ENCODE data around the gene PPID.
"Not testable (repeated sequence)": the region's sequence is repeated elsewhere in the genome, so short reads cannot be mapped to it uniquely, and the experiment has no call there.

The PPID gene

GRCh38 chr4:158729716-158730559 lies 6.7 kb upstream of the PPID start:
- DNase-seq (ENCODE audit: low spot score): peak; percentile 81

- no peak for DNase-seq (ENCODE audit: low spot score)
These were observed 5.0 kb upstream of the PPID start for GRCh38 chr4:158728236-158728635.

GRCh38 chr4:158726633-158727032 lies 3.4 kb upstream of the PPID start:
- DNase-seq (ENCODE audit: low spot score): no peak

DNA sequence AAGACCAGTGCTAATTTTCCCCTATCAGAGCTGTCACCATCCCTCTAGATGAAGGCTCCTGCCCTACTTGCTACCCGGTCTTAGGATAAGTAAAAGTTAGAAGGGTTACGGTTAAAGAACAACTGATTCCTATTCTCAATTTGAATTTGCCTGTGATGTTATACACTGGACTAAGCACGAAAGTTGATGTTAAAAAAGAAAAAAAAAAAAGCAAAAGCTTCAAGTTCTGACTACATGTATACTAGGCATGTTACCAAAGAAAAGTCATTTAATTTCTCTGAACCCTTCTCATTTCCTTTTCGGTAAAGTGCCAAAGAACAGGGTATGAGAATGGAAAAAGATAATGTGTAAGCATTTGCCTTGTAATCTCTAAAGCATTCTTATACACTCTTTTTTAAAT lies 1.4 kb upstream of the PPID start:
- no peak for DNase-seq (ENCODE audit: low spot score)

DNA sequence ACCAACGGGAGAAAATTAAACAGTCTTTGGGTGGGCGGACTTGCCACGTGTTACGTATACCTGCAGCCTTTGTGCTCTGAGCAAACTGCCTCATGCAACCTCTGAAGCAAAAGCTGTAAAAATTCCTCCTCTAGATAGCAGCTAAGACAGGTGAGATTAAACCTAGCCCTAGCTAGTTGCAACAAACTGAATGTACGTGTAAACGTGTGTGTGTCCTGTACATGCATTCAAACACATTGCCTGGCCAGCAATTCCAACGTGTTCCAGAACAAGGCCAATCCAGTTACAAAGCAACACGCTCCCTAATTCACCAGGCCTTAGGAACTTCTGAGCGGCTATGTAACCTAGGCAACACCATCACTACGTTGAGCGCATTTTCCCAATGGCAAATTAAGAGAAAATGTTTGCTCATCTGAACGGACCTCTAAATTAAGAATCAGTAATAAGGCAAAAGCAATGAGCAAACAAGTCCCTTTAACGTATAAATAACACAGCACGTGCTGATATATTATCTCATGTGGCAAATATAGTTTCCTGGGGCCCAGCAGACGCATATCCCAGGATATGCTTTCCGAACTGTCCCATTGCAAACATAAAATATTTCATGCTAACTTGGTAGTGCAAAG lies 792 bp downstream of the PPID start:
- DNase-seq (ENCODE audit: low spot score): peak; percentile 63

DNA sequence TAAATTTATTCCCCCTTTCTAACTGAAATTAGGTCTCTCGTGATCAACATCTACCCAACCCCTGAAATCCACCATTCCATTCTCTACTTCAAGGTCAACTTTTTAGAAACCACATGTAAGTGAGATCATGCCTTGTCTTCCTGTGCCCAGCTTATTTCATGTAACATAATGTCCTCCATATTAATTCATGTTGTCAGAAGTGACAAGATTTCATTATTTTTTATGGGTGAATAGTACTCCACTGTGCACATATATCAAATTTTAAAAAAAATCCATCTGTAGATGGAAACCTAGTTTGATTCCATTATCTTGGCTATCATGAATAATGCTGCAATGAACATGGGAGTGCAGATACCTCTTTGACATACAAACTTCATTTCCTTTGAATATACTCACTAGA lies 1.5 kb downstream of the PPID start:
- no peak for DNase-seq (ENCODE audit: low spot score)

- DNase-seq (ENCODE audit: low spot score): no peak
These were observed 7.4 kb downstream of the PPID start for GRCh38 chr4:158715802-158716201.

- no peak for DNase-seq (ENCODE audit: low spot score)
These were observed 8.3 kb downstream of the PPID start for GRCh38 chr4:158714937-158715336.

DNA sequence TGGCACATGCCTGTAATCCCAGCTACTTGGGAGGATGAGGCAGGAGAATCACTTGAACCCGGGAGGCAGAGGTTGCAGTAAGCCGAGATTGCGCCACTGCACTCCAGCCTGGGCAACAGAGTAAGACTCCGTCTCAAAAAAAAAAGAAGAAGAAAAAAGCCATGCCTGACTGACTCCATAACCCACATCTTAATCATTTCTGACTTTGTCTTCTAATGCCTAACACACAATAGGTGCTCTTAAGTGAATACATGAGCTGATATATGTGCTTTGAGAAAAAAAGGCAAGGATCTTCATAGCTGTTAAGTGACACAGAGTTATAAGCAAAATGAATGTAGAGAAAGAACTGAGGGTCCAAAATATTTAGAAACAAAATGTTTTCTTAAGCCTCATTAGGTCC lies 10.6 kb downstream of the PPID start:
- DNase-seq (ENCODE audit: low spot score): not testable (repeated sequence)

DNA sequence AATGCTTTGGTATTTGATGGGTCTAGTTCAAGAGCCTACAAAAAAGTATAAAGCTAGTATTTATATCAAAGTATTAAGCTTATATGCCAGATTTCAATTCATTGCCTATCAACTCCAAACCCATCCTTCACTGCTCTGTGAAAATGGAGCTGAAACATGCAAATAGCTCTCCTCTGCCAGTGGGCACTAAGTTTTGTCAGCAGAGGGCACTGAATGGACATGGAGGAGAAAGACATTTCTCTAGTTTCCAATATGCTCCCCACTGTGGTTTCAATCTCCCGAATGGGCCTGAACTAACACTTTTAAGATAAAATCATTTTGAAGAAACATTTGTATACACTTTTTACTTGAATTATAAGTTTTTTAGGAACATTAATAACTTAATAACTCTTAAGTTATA lies 12.4 kb downstream of the PPID start:
- peak; percentile 20 for DNase-seq (ENCODE audit: low spot score)

- no peak for DNase-seq (ENCODE audit: low spot score)
These were observed 18.9 kb downstream of the PPID start for GRCh38 chr4:158704274-158704673.

DNA sequence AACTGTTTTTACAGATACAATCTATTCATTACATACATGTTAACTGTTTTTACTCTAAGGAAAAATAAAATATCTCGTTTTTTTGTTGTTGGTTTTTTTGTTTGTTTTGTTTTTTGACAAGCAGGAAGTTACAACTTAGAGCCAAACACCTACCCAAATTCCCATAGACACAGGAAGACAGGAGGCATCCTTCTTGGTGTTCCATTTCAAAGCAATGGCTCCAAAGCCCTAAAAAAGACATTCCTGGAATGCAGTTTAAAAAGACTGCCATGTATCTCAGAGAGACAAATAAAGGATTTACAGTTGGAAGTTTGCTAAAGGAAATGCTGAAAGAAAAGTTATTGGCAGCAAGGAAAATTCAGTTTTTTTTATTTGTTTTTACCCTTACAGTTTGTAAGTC lies 34.4 kb downstream of the PPID start:
- DNase-seq (ENCODE audit: low spot score): no peak

DNA sequence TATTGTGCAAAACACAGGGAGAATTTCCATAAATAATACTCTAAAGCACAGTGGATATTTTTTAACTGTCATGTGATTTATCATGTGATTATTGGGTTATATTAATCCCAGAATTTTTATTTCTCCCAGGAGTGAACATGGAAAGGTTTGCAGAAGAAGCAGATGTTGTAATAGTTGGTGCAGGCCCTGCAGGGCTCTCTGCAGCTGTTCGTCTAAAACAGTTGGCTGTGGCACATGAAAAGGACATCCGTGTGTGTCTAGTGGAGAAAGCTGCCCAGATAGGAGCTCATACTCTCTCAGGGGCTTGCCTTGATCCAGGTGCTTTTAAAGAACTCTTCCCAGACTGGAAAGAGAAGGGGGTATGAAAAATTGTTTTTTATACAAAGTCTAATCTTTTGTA lies 41.1 kb downstream of the PPID start:
- no peak for DNase-seq (ENCODE audit: low spot score)

GRCh38 chr4:158681629-158682028 lies 41.6 kb downstream of the PPID start:
- no peak for DNase-seq (ENCODE audit: low spot score)

- DNase-seq (ENCODE audit: low spot score): no peak
These were observed 44.4 kb downstream of the PPID start for GRCh38 chr4:158678767-158679166.

DNA sequence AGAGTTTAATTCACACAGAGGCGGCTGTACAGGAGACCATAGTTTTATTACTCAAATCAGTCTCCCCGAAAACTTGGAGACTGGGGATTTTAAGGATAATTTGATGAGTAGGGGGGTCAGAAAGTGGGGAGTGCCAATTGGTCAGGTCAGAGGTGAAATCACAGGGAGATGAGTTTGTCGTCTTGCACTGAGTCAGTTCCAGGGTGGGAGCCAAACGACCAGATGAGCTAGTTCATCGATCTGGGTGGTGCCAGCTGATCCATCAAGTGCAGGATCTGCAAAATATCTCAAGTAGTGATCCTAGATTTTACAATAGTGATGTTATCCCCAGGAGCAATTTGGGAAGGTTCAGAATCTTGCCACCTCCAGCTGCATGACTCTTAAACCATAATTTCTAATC lies 47.1 kb downstream of the PPID start:
- no peak for DNase-seq (ENCODE audit: low spot score)

GRCh38 chr4:158673633-158674032 lies 49.6 kb downstream of the PPID start:
- DNase-seq (ENCODE audit: low spot score): no peak

DNA sequence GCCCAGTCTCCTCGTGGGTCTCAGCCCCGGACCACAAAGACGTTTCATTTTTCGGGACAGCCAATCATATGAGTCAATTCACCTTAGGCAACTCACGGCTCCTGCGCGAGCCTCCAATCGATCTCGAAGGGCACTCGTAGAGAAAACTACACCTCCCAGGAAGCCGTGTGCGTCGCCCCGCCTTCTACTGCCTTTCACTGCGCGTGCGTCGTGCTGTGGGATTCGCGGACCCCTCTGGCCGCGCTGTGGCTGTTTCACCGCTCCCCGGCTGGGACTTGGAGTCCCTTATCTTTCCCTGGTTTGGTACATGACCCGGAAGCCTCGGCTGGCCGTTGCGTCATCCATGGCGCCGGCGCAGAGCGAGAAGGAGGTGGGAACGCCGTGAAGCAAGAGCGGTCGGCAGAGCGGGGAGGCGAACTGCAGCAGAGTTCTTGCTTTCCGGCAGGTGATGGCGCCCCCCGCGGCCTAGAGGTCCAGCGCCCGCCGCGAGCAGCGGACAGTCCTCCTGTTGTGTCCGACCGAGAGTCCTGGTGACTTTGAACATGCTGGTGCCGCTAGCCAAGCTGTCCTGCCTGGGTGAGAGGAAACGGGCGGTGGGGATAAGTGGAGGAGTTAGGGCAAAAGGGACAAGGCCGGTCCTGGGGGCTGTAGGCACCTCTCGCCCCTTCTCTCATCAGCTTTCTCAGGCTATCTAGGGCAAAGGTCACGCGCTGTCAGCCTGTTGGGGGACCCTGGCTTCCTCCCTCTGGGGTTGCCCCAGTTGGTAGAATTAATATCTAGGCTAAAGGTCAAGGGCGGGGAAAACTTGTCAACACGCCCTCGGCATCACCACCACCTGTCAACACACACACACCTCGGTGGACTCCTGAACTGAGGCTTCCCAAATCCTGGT lies 51.0 kb downstream of the PPID start, which contains the start of gene ETFDH:
TSS of gene ETFDH (plus strand) at position 382 of the 892 bp plus-strand sequence. CDS start at position 543, 161 bp downstream.
- DNase-seq (ENCODE audit: low spot score): peak; percentile 98

DNA sequence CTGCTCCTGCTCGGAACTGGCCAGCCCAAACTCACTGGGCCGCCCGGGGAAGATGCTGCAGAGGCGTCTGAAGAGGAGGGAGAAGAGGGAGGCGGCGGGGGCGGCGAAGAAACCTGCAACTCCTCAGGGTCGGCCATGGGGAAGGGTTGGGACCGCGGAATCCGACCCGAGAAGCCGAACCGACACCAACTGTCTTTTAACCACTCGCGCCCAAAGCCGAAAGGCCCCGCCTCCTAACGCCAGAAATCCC lies 51.6 kb downstream of the PPID start, which contains the start of gene C4orf46:
TSS of gene C4orf46 (minus strand) at position 223 of the 250 bp plus-strand sequence. CDS start at position 137, 86 bp downstream.
- DNase-seq (ENCODE audit: low spot score): no peak

GRCh38 chr4:158670975-158671664 lies 52.1 kb downstream of the PPID start:
- DNase-seq (ENCODE audit: low spot score): peak; percentile 66

DNA sequence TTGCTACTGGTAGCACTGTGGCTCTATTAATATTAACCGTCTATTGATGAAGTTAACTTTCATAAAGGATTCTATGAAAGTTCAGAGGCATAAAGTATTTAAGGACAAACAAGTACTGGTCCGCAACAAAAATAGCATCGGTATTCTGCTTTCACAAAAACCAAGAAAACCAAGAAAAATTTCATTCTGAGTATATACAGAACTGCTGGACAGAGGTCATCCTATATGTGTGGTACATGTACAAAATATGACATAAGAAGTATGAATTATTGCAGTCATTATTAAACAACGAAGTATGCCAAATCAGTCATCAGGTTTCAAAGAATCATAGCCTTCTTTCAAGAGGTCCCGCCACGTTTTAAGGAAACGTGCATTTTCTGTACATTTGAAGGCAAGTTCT lies 53.9 kb downstream of the PPID start:
- no peak for DNase-seq (ENCODE audit: low spot score)

DNA sequence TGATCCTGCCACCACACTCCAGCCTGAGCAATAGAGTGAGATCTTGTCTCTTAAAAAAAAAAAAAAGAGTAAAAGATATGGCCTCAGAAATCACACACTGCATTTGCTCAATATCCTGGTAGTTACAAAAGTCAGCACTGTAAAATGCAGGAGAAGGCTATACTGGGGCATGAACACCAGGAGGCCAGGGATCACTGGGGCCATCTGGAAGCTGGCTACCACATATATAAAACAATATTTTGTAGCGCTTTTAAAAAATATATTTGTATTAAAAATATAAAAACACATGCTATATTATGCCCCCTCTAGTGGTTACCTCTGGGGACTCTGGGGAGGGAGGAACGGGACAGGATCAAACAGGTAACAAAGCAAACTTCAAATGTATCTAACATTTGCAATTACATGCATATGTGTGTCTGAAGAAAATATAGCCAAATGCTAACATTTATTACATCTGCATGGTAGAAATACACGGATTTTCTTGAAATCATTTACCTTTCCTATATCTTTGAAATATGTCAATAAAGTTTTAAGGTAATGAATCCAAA lies 55.5 kb downstream of the PPID start:
- peak; percentile 50 for DNase-seq (ENCODE audit: low spot score)

Data from AG20443 (cell line).